WERI-Rb-1 (cell line): ENCODE measurements around the gene MYO7B.
"Not testable (repeated sequence)": the region's sequence is repeated elsewhere in the genome, so short reads cannot be mapped to it uniquely, and the experiment has no call there.

Experiments
- DNase-seq: peaks from one replicate; pipeline ENCODE4 v3.0.0-alpha.2; 2020
- H3K27ac ChIP-seq: fragments of 250-450 bp; sonication (Bioruptor Pico); 2 replicates; pipeline ENCODE4 v1.5.1; 2020; ENCODE audit warnings: mild to moderate bottlenecking, moderate library complexity
- H3K27me3 ChIP-seq: fragments of 250-450 bp; sonication (Bioruptor Pico); 2 replicates; pipeline ENCODE4 v1.5.1; 2021; ENCODE audit warnings: mild to moderate bottlenecking, low read depth, moderate library complexity; ENCODE audit not compliant: insufficient read depth, severe bottlenecking
- H3K36me3 ChIP-seq: fragments of 250-450 bp; sonication (Bioruptor Pico); 2 replicates; pipeline ENCODE4 v1.5.1; 2020; ENCODE audit warnings: mild to moderate bottlenecking, moderate library complexity
- H3K4me3 ChIP-seq: 2 replicates; pipeline ENCODE4 v1.5.1; 2011; ENCODE audit warnings: low read depth, mild to moderate bottlenecking, control low read depth, low read length
- H3K9me3 ChIP-seq: fragments of 250-450 bp; sonication (Bioruptor Pico); 2 replicates; pipeline ENCODE4 v1.5.1; 2021; ENCODE audit warnings: mild to moderate bottlenecking, moderate library complexity; ENCODE audit not compliant: severe bottlenecking
- TF ChIP-seq, protein P1 (sequence below): IDR thresholded peaks from 2 replicates; pipeline ENCODE4 v1.5.1; 2011; ENCODE audit warnings: low read depth, mild to moderate bottlenecking, control low read depth, inconsistent platforms, low read length

Gene MYO7B

DNA sequence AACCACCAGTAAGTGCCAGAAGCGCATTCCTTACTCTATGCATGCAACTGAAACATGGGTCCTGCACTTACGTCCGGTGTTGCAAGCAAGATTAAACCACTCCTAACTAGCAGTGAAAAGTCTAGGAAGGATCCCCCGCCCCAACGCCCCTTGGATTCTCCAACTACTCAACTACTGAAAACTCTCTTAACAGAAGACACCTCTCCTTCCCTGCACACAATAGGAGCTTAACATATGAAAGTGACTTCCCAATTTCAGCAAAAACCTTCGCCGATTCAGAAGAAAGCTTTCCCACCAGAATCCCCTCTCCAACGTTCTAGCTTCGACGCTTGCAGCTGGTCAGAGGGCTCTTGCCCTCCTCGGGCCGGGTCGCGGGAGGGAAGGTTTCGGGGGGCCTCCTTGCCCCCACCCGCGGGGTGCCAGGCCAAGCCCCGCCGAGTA lies 9.8 kb upstream of the MYO7B start:
- Histone ChIP-seq H3K27me3 (no peaks in the 10 kb centered on the region), H3K27ac (peak overlapping the region; percentile 99), H3K9me3 (peaks cover 3% of the 10 kb centered on the region), H3K4me3 (peak overlapping the region; percentile 90), H3K36me3 (peaks cover 43% of the 10 kb centered on the region)
- DNase-seq = no peak
- TF ChIP-seq, protein P1, sequence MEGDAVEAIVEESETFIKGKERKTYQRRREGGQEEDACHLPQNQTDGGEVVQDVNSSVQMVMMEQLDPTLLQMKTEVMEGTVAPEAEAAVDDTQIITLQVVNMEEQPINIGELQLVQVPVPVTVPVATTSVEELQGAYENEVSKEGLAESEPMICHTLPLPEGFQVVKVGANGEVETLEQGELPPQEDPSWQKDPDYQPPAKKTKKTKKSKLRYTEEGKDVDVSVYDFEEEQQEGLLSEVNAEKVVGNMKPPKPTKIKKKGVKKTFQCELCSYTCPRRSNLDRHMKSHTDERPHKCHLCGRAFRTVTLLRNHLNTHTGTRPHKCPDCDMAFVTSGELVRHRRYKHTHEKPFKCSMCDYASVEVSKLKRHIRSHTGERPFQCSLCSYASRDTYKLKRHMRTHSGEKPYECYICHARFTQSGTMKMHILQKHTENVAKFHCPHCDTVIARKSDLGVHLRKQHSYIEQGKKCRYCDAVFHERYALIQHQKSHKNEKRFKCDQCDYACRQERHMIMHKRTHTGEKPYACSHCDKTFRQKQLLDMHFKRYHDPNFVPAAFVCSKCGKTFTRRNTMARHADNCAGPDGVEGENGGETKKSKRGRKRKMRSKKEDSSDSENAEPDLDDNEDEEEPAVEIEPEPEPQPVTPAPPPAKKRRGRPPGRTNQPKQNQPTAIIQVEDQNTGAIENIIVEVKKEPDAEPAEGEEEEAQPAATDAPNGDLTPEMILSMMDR = no peak

DNA sequence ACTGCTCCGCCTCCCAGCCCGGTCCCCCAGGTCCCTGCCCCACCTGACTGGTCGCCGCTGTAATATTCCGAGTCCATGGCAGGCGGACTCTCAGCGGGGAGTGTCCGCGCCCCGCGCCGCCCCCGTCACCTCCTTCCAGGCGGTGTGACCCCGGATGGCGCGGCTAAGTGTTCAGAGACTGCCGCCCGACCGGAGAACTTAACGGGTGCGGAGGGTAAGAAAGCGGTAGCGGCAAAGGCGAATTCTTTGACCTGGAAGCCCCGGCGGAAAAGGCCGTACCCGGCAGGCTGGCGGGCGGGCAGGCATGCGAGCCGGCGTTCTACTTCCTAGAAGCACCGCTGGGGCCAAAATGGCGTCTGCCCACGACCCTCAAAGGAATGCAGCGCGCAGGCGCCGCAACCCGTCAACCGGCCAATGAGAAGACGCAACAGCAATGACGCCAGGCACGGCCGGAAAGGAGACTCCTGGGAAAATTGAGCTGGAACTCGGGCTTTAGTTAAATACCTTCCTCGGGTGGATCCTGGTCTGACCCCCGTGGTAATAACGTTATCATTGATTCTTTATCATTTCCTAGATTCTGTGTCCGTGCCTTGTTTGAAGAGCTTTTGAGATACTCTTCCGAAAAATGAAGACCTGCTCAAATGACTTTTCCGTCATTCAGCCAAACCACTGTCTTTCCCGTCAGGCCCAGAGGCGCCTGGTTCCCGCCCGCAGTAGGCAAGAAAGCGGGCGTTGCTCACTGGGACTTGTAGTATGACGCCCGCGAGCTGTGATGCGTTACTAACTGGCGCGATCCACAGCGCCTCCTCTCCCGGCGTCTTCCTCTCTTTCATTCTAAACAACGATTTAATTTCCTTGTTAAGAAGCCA lies 9.1 kb upstream of the MYO7B start, which contains the start of gene IWS1:
IWS1 (minus strand) TSS at position 358 of the 869 bp plus-strand sequence; CDS start at position 77, 281 bp downstream.
- Histone ChIP-seq H3K4me3 (peak within 1 kb of the TSS; percentile 90), H3K27me3 (no peaks in the 10 kb centered on the region), H3K36me3 (peaks cover 38% of the 10 kb centered on the region), H3K27ac (peak within 1 kb of the TSS; percentile 99), H3K9me3 (peaks cover 3% of the 10 kb centered on the region)
- DNase-seq = peak; percentile 95
- TF ChIP-seq, protein P1 = no peak

DNA sequence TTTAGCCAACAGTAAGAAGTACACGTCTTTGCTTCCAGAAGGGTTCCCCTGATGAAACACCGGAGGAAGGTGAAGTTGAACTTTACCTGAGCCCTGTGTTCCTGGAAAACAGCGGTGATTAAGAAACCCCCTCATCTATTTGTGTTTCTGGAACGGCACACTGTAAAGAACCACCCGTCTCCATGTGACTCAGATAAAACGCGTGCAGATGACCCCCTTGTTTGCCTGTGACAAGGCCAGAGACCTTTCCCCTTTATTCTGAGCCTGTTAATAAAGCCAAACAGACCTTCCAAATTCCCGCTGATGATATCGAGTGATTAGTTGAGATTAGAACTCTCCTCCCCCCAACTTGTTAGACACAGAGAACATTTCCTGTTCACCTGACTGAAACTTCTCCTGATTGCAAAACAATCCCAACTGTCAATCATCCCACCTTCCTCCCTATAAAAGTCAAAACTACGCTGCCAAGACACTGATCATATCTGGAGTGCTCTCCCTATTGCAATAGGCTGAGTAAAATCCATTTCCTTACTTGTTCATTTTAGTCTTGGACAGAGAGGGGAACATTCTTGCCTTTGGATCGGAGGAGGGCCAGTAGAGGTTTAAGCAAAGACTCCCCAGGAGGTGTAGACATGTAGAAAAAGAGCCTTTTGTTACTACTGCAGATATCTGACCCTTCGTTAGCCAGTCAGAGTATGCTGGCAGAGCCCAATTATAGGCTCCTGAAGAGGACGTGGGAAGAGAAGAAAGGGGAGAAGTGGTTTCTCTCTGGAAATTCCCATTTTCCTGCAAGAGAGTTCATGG lies 8.3 kb upstream of the MYO7B start:
- Histone ChIP-seq H3K36me3 (peaks cover 29% of the 10 kb centered on the region), H3K27me3 (no peaks in the 10 kb centered on the region), H3K9me3 (peaks cover 3% of the 10 kb centered on the region), H3K4me3 (peak overlapping the region; percentile 90), H3K27ac (peak overlapping the region; percentile 99)
- TF ChIP-seq, protein P1 = no peak
- DNase-seq = no peak

DNA sequence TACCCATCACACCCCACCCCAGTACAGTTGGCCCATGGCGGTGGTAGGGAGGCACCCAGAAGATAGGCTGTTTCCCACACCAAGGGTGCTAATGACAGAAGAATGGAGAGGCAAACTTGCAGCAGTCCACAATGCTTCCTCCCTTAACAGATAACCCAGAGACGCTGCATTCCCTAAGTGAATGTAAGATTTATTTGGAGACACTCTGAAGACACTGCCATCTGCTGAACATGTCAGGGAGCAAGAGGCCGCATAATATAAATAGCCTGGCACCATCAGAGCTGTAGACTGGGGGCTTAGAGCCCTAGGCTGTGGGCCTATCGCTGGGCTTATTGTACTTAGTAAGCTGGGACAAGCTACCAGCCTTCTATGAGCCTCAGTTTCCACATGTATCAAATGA lies 7.0 kb upstream of the MYO7B start:
- DNase-seq = peak; percentile 38
- Histone ChIP-seq H3K4me3 (no peak overlapping the region), H3K36me3 (peaks cover 18% of the 10 kb centered on the region), H3K27me3 (no peaks in the 10 kb centered on the region), H3K9me3 (peaks cover 3% of the 10 kb centered on the region), H3K27ac (peak overlapping the region; percentile 19; the same call in 1 of the 2 replicates)
- TF ChIP-seq, protein P1 = 0 out of 2 replicates have a peak, but pooled peaks have one; percentile 12

DNA sequence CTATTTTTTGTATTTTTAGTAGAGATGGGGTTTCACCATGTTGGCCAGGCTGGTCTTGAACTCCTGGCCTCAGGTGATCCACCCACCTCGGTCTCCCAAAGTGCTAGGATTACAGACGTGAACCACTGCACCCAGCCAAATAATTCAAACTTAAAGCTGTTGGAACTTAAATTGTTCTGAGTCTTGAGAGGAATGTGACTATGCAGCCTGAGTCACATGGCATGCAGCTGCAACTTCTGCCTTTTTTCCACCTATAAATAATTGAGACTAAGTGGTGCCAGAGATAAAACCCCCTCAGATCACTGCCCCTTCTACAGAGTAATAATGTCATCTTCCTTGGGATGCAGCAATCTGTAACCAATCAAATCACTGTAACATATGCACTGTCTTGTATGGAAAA lies 6.1 kb upstream of the MYO7B start:
- H3K27ac ChIP-seq, H3K27me3 ChIP-seq, H3K36me3 ChIP-seq, H3K4me3 ChIP-seq, H3K9me3 ChIP-seq, DNase-seq: not testable (repeated sequence)
